T-cell (primary cell): ENCODE measurements around the gene ADRA1B. TPM values are rescaled to one million over a fixed set of nuclear protein-coding genes. Genes with fewer than 3 reads are reported as not detected.

Experiments used
- ATAC-seq, 4 experiments: fragments of 200-7000 bp in 3 of 4; fragments of 150-1000 bp in 1 of 4; cut with Tn5 transposase; replicated peaks in 1 of 4; 1 replicate in 3 of 4; 2 replicates in 1 of 4; pipeline ENCODE4 v1.10.0; 2021; ENCODE audit warnings: moderate library complexity in 3 of 4, mild to moderate bottlenecking in 2 of 4, moderate number of reproducible peaks in 1 of 4
- CTCF ChIA-PET, 2 donors: fragments of 300-600 bp; sonication (Branson Sonifier 250); formaldehyde crosslinking; loops; one replicate each; lab custom pipeline; 2022; ENCODE audit warnings: antibody characterized with exemption in 2 of 2; lab: Charles Lee
- POLR2A ChIA-PET, 2 donors: fragments of 300-600 bp; sonication (Branson Sonifier 250); formaldehyde crosslinking; loops; one replicate each; lab custom pipeline; 2022; ENCODE audit warnings: antibody characterized with exemption in 2 of 2; lab: Charles Lee
- DNase-seq, 35 experiments: peaks; one replicate each; pipeline versions ENCODE4 v3.0.0 to v3.0.0-alpha.2; 2013 to 2023
- H3K27ac ChIP-seq: one replicate; pipeline ENCODE4 v1.5.1; 2013; ENCODE audit warnings: low read length
- H3K27me3 ChIP-seq, 2 experiments: replicated peaks in 1 of 2; 1 replicate in 1 of 2; 2 replicates in 1 of 2; pipeline versions ENCODE4 v1.6.1 to v1.7.0; 2013; ENCODE audit warnings: low read length in 1 of 2, mixed read lengths in 1 of 2; ENCODE audit not compliant: control insufficient read depth in 2 of 2, insufficient read depth in 2 of 2; ENCODE audit errors: extremely low read depth in 1 of 2
- H3K36me3 ChIP-seq, 2 donors: 1 replicate in 1 of 2; 2 replicates in 1 of 2; pipeline versions ENCODE4 v1.6.1 to v1.7.0; 2013; ENCODE audit warnings: low read length in 1 of 2; ENCODE audit not compliant: control insufficient read depth in 2 of 2, insufficient read depth in 1 of 2; ENCODE audit errors: extremely low read depth in 1 of 2
- H3K4me1 ChIP-seq, 2 experiments: 1 replicate in 1 of 2; 2 replicates in 1 of 2; pipeline versions ENCODE4 v1.6.1 to v1.7.0; 2013; ENCODE audit warnings: low read length in 2 of 2, mixed read lengths in 1 of 2; ENCODE audit not compliant: insufficient read depth in 2 of 2, control insufficient read depth in 1 of 2; ENCODE audit errors: extremely low read depth in 1 of 2
- H3K4me3 ChIP-seq, 2 donors: 1 replicate in 1 of 2; 2 replicates in 1 of 2; pipeline versions ENCODE4 v1.5.1 to v1.7.0; 2013; ENCODE audit warnings: mild to moderate bottlenecking in 2 of 2, low read length in 1 of 2, moderate library complexity in 1 of 2; ENCODE audit not compliant: control insufficient read depth in 1 of 2; ENCODE audit errors: extremely low read depth in 1 of 2
- H3K9me3 ChIP-seq: 2 replicates; pipeline ENCODE4 v1.7.0; 2013
- H3K27ac Mint-ChIP-seq, 2 donors: one replicate each; pipeline ENCODE4 v1.8.0; 2020 to 2021; ENCODE audit warnings: mild to moderate bottlenecking in 2 of 2, mixed read lengths in 2 of 2
- H3K27me3 Mint-ChIP-seq, 2 donors: one replicate each; pipeline ENCODE4 v1.8.0; 2021 to 2022; ENCODE audit warnings: mixed read lengths in 2 of 2
- H3K36me3 Mint-ChIP-seq: one replicate; pipeline ENCODE4 v1.8.0; 2021; ENCODE audit warnings: mixed read lengths
- H3K4me1 Mint-ChIP-seq, 3 donors: one replicate each; pipeline ENCODE4 v1.8.0; 2020 to 2022; ENCODE audit warnings: mixed read lengths in 3 of 3, mild to moderate bottlenecking in 1 of 3
- H3K4me3 Mint-ChIP-seq, 3 donors: one replicate each; pipeline ENCODE4 v1.8.0; 2020 to 2022; ENCODE audit warnings: mild to moderate bottlenecking in 3 of 3, mixed read lengths in 3 of 3, moderate library complexity in 3 of 3
- H3K9me3 Mint-ChIP-seq, 3 donors: one replicate each; pipeline ENCODE4 v1.8.0; 2020 to 2022; ENCODE audit warnings: mixed read lengths in 3 of 3
- WGBS: methylation state at CpG from one replicate; pipeline ENCODE4 v1.1.5; 2013; ENCODE audit warnings: missing lambda C conversion rate; ENCODE audit not compliant: insufficient coverage; 5-methylcytosine and 5-hydroxymethylcytosine counted together
- total RNA-seq, 35 experiments: library from RNA in 6 of 35; stranded (reverse) in 6 of 35; fragments of 120-200 nt in 1 of 35; gene quantifications; one replicate each; pipeline versions ENCODE4 v1.2.1 to v1.2.4 and lab custom pipeline; 2013 to 2026

ADRA1B gene
- total RNA-seq, 5 donors from 2014 or later (not counting 1 experiment from before 2014, with no cell fraction given), result 0.12 TPM; not detected in 4

GRCh38 chr5:159971038-159971437, 54.8 kb downstream of the ADRA1B start:
- POLR2A ChIA-PET, result no interaction called here
- Histone ChIP-seq H3K4me1 (peaks cover 0 to 8% of the 10 kb centered on the region in 2 experiments), H3K9me3 (no peaks in the 10 kb centered on the region), H3K36me3 (no peaks in the 10 kb centered on the region), H3K4me3 (no peak overlapping the region), H3K27ac (no peak overlapping the region), H3K27me3 (peaks cover 20 to 29% of the 10 kb centered on the region in 2 experiments)
- no CpG with 5 or more reads among the region's 4 CpGs for WGBS
- H3K4me1 Mint-ChIP-seq, result peaks cover 8 to 13% (median 11%) of the 10 kb centered on the region in 3 donors
- ATAC-seq (no peak), DNase-seq (no peak)
- H3K4me3 Mint-ChIP-seq, result peak overlapping the region in 1 of 3 donors; percentile 58
- H3K27ac Mint-ChIP-seq, result no peak overlapping the region
- CTCF ChIA-PET, result interaction anchor here in 1 of 2 donors (0.6 kb wide), 1 partner anchor 509 kb away, joined by 5 read pairs; no protein-coding TSS in a partner anchor
- H3K9me3 Mint-ChIP-seq, result no peaks in the 10 kb centered on the region
- H3K36me3 Mint-ChIP-seq, result no peaks in the 10 kb centered on the region
- H3K27me3 Mint-ChIP-seq, result peaks cover 71 to 75% of the 10 kb centered on the region in 2 donors

GRCh38 chr5:159971514-159971913, 55.2 kb downstream of the ADRA1B start:
- DNase-seq (no peak), ATAC-seq (no peak)
- H3K9me3 ChIP-seq, result no peaks in the 10 kb centered on the region
- CTCF ChIA-PET, result no interaction called here
- no peak overlapping the region for H3K27ac ChIP-seq
- no peaks in the 10 kb centered on the region for H3K36me3 ChIP-seq
- Mint-ChIP-seq H3K36me3 (no peaks in the 10 kb centered on the region), H3K27ac (no peak overlapping the region), H3K9me3 (no peaks in the 10 kb centered on the region), H3K27me3 (peaks cover 67 to 71% of the 10 kb centered on the region in 2 donors), H3K4me1 (peaks cover 8 to 13% (median 11%) of the 10 kb centered on the region in 3 donors), H3K4me3 (peak overlapping the region; percentile 2 to 58 (median 42))
- peaks cover 20 to 29% of the 10 kb centered on the region in 2 experiments for H3K27me3 ChIP-seq
- H3K4me3 ChIP-seq, result no peak overlapping the region
- peaks cover 0 to 8% of the 10 kb centered on the region in 2 experiments for H3K4me1 ChIP-seq
- WGBS, result 50% methylated on average over 3 of the region's 11 CpGs
- POLR2A ChIA-PET, result interaction anchor here in 1 of 2 donors (0.6 kb wide), 1 partner anchor 16 kb away, joined by 7 read pairs; no protein-coding TSS in a partner anchor

- peaks cover 0 to 8% of the 10 kb centered on the region in 2 experiments for H3K4me1 ChIP-seq
- ATAC-seq, result no peak
- peaks cover 20 to 29% of the 10 kb centered on the region in 2 experiments for H3K27me3 ChIP-seq
- WGBS, result 3% methylated on average over 71 of the region's 76 CpGs
- Mint-ChIP-seq H3K4me1 (peaks cover 8 to 13% (median 11%) of the 10 kb centered on the region in 3 donors), H3K4me3 (peak overlapping the region in 1 of 3 donors; percentile 58), H3K36me3 (no peaks in the 10 kb centered on the region), H3K9me3 (no peaks in the 10 kb centered on the region), H3K27me3 (peaks cover 63 to 72% of the 10 kb centered on the region in 2 donors), H3K27ac (no peak overlapping the region)
- DNase-seq, result no peak
- no peak overlapping the region for H3K27ac ChIP-seq
- POLR2A ChIA-PET, result interaction anchor here in 1 of 2 donors (0.6 kb wide), 1 partner anchor 15 kb away, joined by 7 read pairs; no protein-coding TSS in a partner anchor
- H3K4me3 ChIP-seq, result no peak overlapping the region
- no peaks in the 10 kb centered on the region for H3K9me3 ChIP-seq
- H3K36me3 ChIP-seq, result no peaks in the 10 kb centered on the region
- CTCF ChIA-PET, result interaction anchor here in 1 of 2 donors (0.6 kb wide), 1 partner anchor 1285 kb away, joined by 5 read pairs; no protein-coding TSS in a partner anchor
These were observed 55.7 kb downstream of the ADRA1B start for GRCh38 chr5:159971931-159972461.

GRCh38 chr5:159972538-159973362, 56.5 kb downstream of the ADRA1B start:
- CTCF ChIA-PET, result interaction anchor here (0.5 to 1.2 kb wide), 3 partner anchors 19 to 1286 kb away, joined by 3 to 5 read pairs (median 3); no protein-coding TSS in a partner anchor
- H3K4me3 ChIP-seq, result no peak overlapping the region
- no peaks in the 10 kb centered on the region for H3K9me3 ChIP-seq
- WGBS, result 36% methylated on average over 16 of the region's 50 CpGs
- H3K4me1 ChIP-seq, result peaks cover 0 to 8% of the 10 kb centered on the region in 2 experiments
- DNase-seq (no peak), ATAC-seq (no peak)
- H3K4me3 Mint-ChIP-seq, result peak overlapping the region; percentile 60 to 70 (median 67)
- peaks cover 20 to 35% of the 10 kb centered on the region in 2 experiments for H3K27me3 ChIP-seq
- no peaks in the 10 kb centered on the region for H3K36me3 Mint-ChIP-seq
- H3K27ac ChIP-seq, result no peak overlapping the region
- peaks cover 58 to 67% of the 10 kb centered on the region in 2 donors for H3K27me3 Mint-ChIP-seq
- no peak overlapping the region for H3K27ac Mint-ChIP-seq
- no peaks in the 10 kb centered on the region for H3K9me3 Mint-ChIP-seq
- no peaks in the 10 kb centered on the region for H3K36me3 ChIP-seq
- POLR2A ChIA-PET, result no interaction called here
- H3K4me1 Mint-ChIP-seq, result peaks cover 8 to 13% (median 11%) of the 10 kb centered on the region in 3 donors

GRCh38 chr5:159975462-159976019, 59.3 kb downstream of the ADRA1B start:
- ChIA-PET CTCF (interaction anchor here in 1 of 2 donors (0.6 kb wide), 1 partner anchor 416 kb away, joined by 4 read pairs; no protein-coding TSS in a partner anchor), POLR2A (no interaction called here)
- peaks cover 21 to 37% of the 10 kb centered on the region in 2 experiments for H3K27me3 ChIP-seq
- Mint-ChIP-seq H3K27ac (no peak overlapping the region), H3K27me3 (peaks cover 44 to 54% of the 10 kb centered on the region in 2 donors), H3K4me1 (peaks cover 8 to 13% (median 11%) of the 10 kb centered on the region in 3 donors), H3K9me3 (no peaks in the 10 kb centered on the region), H3K4me3 (no peak overlapping the region), H3K36me3 (no peaks in the 10 kb centered on the region)
- H3K4me3 ChIP-seq, result no peak overlapping the region
- 92% methylated on average over 2 of the region's 2 CpGs for WGBS
- DNase-seq (no peak), ATAC-seq (no peak)
- H3K36me3 ChIP-seq, result no peaks in the 10 kb centered on the region
- peaks cover 0 to 8% of the 10 kb centered on the region in 2 experiments for H3K4me1 ChIP-seq
- H3K27ac ChIP-seq, result no peak overlapping the region
- no peaks in the 10 kb centered on the region for H3K9me3 ChIP-seq

GRCh38 chr5:159976921-159977320, 60.6 kb downstream of the ADRA1B start:
- Mint-ChIP-seq H3K9me3 (no peaks in the 10 kb centered on the region), H3K27me3 (peaks cover 38 to 42% of the 10 kb centered on the region in 2 donors), H3K27ac (no peak overlapping the region), H3K4me3 (no peak overlapping the region), H3K36me3 (no peaks in the 10 kb centered on the region), H3K4me1 (peaks cover 6 to 8% (median 7%) of the 10 kb centered on the region in 3 donors)
- no peak for DNase-seq
- H3K36me3 ChIP-seq, result no peaks in the 10 kb centered on the region
- H3K9me3 ChIP-seq, result no peaks in the 10 kb centered on the region
- POLR2A ChIA-PET, result no interaction called here
- H3K4me3 ChIP-seq, result no peak overlapping the region
- no peak overlapping the region for H3K27ac ChIP-seq
- CTCF ChIA-PET, result interaction anchor here in 1 of 2 donors (1.0 kb wide), 1 partner anchor 45 kb away, joined by 3 read pairs; no protein-coding TSS in a partner anchor
- peaks cover 15 to 28% of the 10 kb centered on the region in 2 experiments for H3K27me3 ChIP-seq
- ATAC-seq, result no peak
- no CpG with 5 or more reads among the region's 3 CpGs for WGBS
- H3K4me1 ChIP-seq, result peaks cover 0 to 6% of the 10 kb centered on the region in 2 experiments
